Activated naive CD8-positive, alpha-beta T cell treated with anti-CD3 and anti-CD28 coated beads for 36 hours (primary cell): ENCODE results near the gene SUPT20HL1. TPM values are rescaled to one million over a fixed set of nuclear protein-coding genes. Genes with fewer than 3 reads are reported as not detected.
"Not testable (repeated sequence)": the region's sequence is repeated elsewhere in the genome, so short reads cannot be mapped to it uniquely, and the experiment has no call there.

ENCODE experiments used
- DNase-seq: peaks from one replicate; pipeline ENCODE4 v3.0.0; 2021
- H3K27ac Mint-ChIP-seq: one replicate; pipeline ENCODE4 v1.8.0; 2022; ENCODE audit warnings: mild to moderate bottlenecking, moderate library complexity, mixed read lengths
- H3K27me3 Mint-ChIP-seq: one replicate; pipeline ENCODE4 v1.8.0; 2022; ENCODE audit warnings: mild to moderate bottlenecking, mixed read lengths
- H3K36me3 Mint-ChIP-seq: one replicate; pipeline ENCODE4 v1.8.0; 2021; ENCODE audit warnings: mild to moderate bottlenecking, mixed read lengths
- H3K4me1 Mint-ChIP-seq: one replicate; pipeline ENCODE4 v1.8.0; 2021; ENCODE audit warnings: mixed read lengths
- H3K4me3 Mint-ChIP-seq: one replicate; pipeline ENCODE4 v1.8.0; 2022; ENCODE audit warnings: mild to moderate bottlenecking, moderate library complexity, mixed read lengths
- H3K9me3 Mint-ChIP-seq: one replicate; pipeline ENCODE4 v1.8.0; 2022; ENCODE audit warnings: mixed read lengths
- total RNA-seq, 2 experiments: library from RNA; stranded (reverse); gene quantifications; one replicate each; pipeline ENCODE4 v1.2.3, GENCODE V29; 2021

Gene SUPT20HL1
- total RNA-seq: not detected

DNA sequence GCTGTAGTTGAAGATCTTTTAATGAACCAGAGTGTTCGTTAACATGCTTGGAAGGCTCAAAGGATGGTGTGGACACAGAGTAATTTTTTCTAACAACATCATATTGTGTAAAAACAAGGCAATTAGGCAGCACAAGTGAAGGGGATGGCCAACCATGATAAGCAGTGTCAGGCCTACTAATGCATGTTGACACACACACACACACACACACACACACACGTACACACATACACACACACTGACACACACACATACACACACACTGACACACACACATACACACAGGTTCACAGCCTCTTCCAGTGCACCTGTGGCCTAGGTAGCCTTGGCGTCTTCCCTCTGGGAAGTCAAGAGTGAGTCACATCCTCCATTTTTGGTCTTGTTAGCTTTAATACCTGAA, at the start of gene SUPT20HL1:
TSS of gene SUPT20HL1 (plus strand) at position 368 of the 400 bp plus-strand sequence. CDS start 2,122 bp downstream, outside the sequence.
- no peaks in the 10 kb centered on the region for H3K9me3 Mint-ChIP-seq
- no peak for DNase-seq

DNA sequence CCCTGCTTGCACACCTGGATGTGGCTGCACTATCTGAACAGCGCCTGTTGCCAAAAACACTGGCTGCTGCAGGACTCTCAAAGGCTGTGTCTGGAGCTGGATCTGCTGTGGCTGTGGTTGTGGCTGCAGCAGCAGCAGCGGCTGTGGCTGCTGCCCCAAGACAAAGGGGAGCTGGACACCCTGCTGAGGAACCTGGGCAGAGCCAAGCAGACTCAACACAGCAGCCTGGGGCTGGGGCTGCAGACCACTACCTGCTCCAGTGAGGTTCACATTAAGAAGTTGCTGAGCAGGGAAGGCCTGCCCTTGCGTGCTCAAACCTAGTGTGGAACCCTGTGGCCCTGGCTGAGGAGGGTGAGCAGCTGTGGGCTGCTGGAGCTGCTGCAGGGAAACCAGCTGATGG, 49.5 kb upstream of the SUPT20HL1 start:
- not testable (repeated sequence) for H3K4me1 Mint-ChIP-seq, H3K9me3 Mint-ChIP-seq, DNase-seq, H3K36me3 Mint-ChIP-seq, H3K27ac Mint-ChIP-seq, H3K4me3 Mint-ChIP-seq, H3K27me3 Mint-ChIP-seq

More for the DNA sequence above, at the start of gene SUPT20HL1:
- Mint-ChIP-seq H3K36me3 (no peaks in the 10 kb centered on the region), H3K27ac (no peak within 1 kb of the TSS), H3K27me3 (no peaks in the 10 kb centered on the region), H3K4me1 (no peaks in the 10 kb centered on the region), H3K4me3 (no peak within 1 kb of the TSS)

DNA sequence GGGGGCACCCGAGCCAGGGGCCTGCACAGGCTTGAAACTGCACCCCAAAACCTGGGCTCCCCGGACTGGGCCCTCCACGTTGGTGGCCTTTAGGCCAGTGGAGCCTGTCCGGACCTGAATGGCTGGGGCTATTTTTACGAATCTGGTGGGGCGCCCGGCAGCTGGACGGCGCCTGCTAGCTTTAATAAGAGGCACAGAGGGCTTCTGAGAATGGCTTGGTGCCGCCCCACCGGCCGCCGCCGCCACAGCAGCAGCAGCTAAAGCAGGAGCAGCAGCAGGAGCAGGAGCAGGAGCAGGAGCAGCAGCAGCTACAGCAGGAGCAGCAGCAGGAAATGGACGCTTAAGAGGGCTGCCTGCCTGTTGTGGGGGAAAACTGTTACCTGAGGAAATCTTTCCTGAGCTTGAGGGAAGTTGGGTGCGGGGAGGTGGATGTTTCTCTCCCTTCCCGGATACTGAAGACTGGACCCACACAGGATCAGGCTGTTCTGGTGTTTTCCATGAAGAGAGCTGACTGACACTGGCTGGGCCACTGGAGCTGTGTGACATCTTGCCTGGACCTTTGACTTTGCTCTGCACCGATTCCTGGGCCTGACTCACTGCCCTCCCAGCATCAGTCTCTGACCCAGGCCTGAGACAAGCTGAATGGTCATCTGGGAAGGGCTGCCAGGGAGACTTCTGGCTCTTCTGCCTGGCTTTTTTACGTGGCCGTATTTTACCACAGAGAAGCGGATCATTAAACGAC, 48.8 kb upstream of the SUPT20HL1 start:
- not testable (repeated sequence) for DNase-seq, H3K27me3 Mint-ChIP-seq, H3K36me3 Mint-ChIP-seq, H3K27ac Mint-ChIP-seq, H3K4me3 Mint-ChIP-seq, H3K4me1 Mint-ChIP-seq, H3K9me3 Mint-ChIP-seq

DNA sequence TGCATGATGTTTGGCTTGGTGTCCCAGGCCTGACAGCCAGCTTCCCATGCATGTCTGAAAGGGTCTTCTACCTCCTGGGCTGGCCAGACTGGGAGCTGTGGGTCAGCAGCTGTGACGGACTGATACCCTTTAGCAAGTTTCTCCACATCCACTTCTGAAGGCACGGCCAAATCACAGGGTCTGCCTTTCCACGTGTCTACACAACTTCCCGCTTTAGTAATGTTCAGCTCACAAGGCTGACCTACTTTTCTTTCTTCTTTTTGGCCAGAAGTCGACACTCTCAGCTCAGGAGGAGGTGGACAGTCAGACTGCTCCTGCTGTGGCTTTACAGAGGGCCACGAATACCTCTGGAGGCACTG, 48.2 kb upstream of the SUPT20HL1 start:
- not testable (repeated sequence) for H3K27me3 Mint-ChIP-seq, H3K4me1 Mint-ChIP-seq, H3K4me3 Mint-ChIP-seq, H3K27ac Mint-ChIP-seq, H3K9me3 Mint-ChIP-seq, H3K36me3 Mint-ChIP-seq, DNase-seq

DNA sequence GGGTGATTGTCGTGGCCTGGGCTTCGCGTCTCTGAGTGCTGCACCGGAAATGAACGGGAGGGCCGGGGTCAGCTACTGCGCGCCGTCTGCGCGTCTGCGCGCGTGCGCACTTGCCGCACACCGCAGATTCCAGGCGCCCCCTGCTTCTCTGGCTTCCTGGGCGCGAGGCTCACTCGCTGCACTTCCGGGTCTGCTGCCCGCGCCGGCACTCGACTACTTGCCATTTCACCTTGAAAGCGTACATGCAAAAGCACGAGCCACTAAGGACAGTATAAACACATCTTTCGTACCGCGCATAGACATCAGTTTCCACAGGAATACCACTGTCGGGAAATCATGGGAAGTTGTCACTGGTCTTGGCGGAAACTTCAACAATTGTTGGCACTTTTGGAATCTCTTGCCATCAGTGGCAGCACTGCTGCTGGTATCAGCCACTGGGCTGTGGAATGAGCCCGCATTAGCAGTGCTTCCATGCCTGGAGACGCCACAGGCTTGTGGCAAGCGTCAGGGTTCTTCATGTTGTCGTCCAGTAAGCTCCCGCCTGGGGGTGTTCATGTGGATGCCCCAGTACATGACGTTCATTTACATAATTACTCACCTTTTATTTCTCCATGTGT, 46.3 kb upstream of the SUPT20HL1 start, which contains the start of gene SUPT20HL2:
TSS of gene SUPT20HL2 (minus strand) at position 51 of the 617 bp plus-strand sequence. CDS start 754 bp downstream, outside the sequence.
- Mint-ChIP-seq H3K27me3 (no peaks in the 10 kb centered on the region), H3K4me3 (no peak within 1 kb of the TSS), H3K27ac (no peak within 1 kb of the TSS), H3K4me1 (no peaks in the 10 kb centered on the region), H3K9me3 (no peaks in the 10 kb centered on the region), H3K36me3 (no peaks in the 10 kb centered on the region)
- no peak for DNase-seq

DNA sequence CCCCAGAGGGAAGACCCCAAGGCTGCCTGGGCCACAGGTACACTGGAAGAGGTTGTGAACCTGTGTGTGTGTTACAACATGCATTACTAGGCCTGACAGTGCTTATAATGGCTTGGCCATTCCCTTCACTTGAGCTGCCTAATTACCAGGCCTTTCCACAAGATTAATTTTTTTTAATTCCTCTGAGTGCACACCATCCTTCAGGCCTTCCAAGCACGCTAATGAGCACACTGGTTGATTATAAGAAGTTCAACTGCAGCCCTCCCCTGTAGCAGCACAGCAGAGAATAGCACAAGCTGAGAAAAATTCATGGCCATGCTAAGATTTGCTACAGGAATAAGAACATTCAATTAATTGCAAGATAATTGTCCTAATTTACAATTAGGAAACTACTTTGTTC, 44.3 kb upstream of the SUPT20HL1 start:
- H3K4me1 Mint-ChIP-seq: no peaks in the 10 kb centered on the region
- H3K36me3 Mint-ChIP-seq: no peaks in the 10 kb centered on the region
- H3K4me3 Mint-ChIP-seq: no peak overlapping the region
- H3K9me3 Mint-ChIP-seq: no peaks in the 10 kb centered on the region
- H3K27me3 Mint-ChIP-seq: no peaks in the 10 kb centered on the region
- DNase-seq: no peak
- H3K27ac Mint-ChIP-seq: no peak overlapping the region

DNA sequence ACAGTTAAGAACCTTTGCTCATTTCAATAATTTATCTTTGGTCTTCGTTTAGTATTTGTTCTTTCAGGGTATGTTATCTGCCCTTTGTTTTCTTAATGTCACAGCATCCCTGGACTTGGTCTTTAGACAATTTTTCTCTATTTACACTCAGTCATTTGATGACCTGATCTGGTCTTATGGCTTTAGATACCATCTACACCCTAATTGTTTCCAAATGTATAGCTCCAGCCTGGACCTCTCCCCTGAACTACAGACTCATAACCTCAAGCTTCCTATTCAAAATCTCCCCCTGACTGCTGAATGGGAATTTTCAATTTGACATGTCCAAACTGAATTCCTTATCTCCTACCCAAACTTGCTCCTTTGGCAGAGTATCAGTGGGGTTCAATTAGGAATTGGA, 42.9 kb upstream of the SUPT20HL1 start:
- Mint-ChIP-seq H3K4me1 (no peaks in the 10 kb centered on the region), H3K9me3 (no peaks in the 10 kb centered on the region), H3K36me3 (no peaks in the 10 kb centered on the region), H3K27me3 (no peaks in the 10 kb centered on the region), H3K4me3 (no peak overlapping the region), H3K27ac (no peak overlapping the region)
- DNase-seq: no peak

DNA sequence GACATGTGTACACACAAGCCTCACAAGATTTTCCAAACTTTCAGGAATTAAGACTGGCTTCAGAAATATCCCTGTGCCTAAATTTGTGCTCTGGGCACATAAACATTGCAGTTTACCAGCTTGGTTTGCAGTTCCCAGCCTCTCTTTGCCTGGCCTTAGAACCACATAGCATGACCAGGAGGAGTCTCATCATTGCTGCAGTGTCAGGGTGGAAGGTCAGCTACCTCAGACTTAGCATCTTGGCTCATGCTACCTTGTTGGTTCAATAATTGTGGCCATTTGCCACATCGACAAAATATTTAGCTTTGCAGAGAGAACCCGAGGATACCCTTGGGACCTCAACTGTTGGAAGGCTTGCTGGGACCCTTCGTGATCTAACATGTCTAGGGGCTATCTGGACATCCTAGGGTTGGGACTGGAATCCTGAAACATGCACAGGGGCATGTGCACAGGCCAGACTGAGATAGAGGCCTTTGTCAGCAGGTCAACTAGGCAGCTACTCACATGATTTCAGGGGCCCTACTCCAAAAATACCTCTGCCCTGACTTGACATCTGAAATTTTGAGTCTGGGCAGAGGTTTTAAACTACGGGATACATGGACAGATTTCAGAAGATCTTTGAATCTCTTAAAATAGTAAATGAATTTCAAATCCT, 38.6 kb upstream of the SUPT20HL1 start:
- no peaks in the 10 kb centered on the region for H3K36me3 Mint-ChIP-seq
- H3K27ac Mint-ChIP-seq: no peak overlapping the region
- no peak overlapping the region for H3K4me3 Mint-ChIP-seq
- H3K4me1 Mint-ChIP-seq: no peaks in the 10 kb centered on the region
- H3K9me3 Mint-ChIP-seq: no peaks in the 10 kb centered on the region
- H3K27me3 Mint-ChIP-seq: peaks cover 8% of the 10 kb centered on the region
- no peak for DNase-seq

DNA sequence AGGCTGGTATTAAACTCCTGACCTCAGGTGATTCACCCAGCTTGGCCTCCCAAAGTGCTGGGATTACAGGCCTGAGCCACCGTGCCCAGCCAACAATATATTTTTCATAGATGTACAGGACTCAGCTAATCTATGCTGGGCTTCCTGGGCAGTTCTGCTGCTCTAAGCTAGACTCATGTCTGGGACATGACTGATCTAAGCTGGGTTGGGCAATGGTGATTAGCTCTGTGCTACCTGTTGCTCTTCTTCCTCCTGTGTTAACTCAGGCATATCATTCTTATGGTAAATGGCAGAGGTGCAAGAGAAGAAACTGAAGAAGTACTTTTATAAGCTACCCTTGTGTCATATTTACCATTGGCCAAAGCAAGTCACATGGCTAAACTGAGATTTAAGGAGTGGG, 35.2 kb upstream of the SUPT20HL1 start:
- no peaks in the 10 kb centered on the region for H3K36me3 Mint-ChIP-seq
- DNase-seq: no peak
- H3K27ac Mint-ChIP-seq: no peak overlapping the region
- H3K4me3 Mint-ChIP-seq: no peak overlapping the region
- peaks cover 11% of the 10 kb centered on the region for H3K27me3 Mint-ChIP-seq
- H3K9me3 Mint-ChIP-seq: no peaks in the 10 kb centered on the region
- H3K4me1 Mint-ChIP-seq: no peaks in the 10 kb centered on the region

DNA sequence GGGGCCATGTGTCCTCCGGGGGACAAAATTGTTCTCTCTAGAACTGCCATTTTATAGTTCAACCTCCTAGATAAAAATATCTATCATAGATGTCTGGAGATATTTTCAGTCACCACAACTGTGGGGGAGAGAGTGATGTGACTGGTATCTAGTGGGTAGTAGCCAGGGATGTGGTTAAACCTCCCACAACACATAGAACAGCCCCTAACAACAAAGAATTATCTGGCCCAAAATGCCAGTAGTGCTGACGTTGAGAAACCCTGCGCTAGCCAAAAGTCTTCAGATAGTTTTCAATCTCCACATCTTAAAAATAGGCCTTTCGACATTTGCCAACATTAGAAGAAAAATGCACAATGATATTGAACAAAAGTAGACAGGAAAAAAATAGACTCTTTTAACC, 27.6 kb upstream of the SUPT20HL1 start:
- no peaks in the 10 kb centered on the region for H3K9me3 Mint-ChIP-seq
- no peak overlapping the region for H3K4me3 Mint-ChIP-seq
- peaks cover 2% of the 10 kb centered on the region for H3K36me3 Mint-ChIP-seq
- no peak overlapping the region for H3K27ac Mint-ChIP-seq
- no peak for DNase-seq
- no peaks in the 10 kb centered on the region for H3K4me1 Mint-ChIP-seq
- H3K27me3 Mint-ChIP-seq: no peaks in the 10 kb centered on the region

DNA sequence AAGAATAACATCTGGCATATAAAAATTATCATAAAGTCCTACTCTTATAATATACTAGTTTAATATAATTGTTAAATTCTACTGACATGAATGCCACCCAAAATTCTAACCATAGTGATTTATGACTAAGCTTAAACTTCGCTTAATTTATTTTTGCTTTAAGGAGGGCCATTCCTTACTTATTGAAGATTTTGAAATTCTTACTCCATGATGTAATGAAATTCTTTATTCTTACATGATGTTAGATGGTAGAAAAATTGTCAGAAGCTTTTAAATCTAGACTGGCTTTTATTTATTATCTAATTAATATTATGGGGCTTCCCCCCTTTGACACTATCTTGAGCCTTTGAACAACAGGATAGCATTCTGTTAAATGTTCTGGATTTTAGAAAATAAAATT, 27.1 kb upstream of the SUPT20HL1 start:
- Mint-ChIP-seq H3K27me3 (no peaks in the 10 kb centered on the region), H3K27ac (no peak overlapping the region), H3K9me3 (no peaks in the 10 kb centered on the region), H3K36me3 (peaks cover 2% of the 10 kb centered on the region), H3K4me1 (no peaks in the 10 kb centered on the region), H3K4me3 (no peak overlapping the region)
- no peak for DNase-seq

DNA sequence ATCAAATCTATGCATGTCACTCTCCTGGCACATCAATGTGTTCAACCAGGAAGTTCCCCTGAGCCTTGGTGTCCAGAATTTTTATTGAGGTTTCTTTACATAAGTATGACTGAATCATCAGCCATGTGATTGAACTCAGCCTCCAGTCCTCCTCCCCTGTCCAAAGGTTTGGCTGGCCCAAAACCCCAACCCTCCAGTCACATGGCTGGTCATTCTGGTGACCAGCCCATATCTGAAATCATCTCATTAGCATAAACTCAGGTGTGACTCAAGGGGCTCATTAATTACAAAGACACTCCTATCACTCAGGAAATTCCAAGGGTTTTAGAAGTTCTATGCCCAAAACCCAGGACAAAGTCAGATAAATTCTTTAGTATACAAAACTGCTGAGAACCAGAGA, 26.0 kb upstream of the SUPT20HL1 start:
- H3K4me1 Mint-ChIP-seq: no peaks in the 10 kb centered on the region
- no peaks in the 10 kb centered on the region for H3K27me3 Mint-ChIP-seq
- DNase-seq: no peak
- H3K36me3 Mint-ChIP-seq: peaks cover 2% of the 10 kb centered on the region
- H3K9me3 Mint-ChIP-seq: no peaks in the 10 kb centered on the region
- H3K27ac Mint-ChIP-seq: no peak overlapping the region
- no peak overlapping the region for H3K4me3 Mint-ChIP-seq

DNA sequence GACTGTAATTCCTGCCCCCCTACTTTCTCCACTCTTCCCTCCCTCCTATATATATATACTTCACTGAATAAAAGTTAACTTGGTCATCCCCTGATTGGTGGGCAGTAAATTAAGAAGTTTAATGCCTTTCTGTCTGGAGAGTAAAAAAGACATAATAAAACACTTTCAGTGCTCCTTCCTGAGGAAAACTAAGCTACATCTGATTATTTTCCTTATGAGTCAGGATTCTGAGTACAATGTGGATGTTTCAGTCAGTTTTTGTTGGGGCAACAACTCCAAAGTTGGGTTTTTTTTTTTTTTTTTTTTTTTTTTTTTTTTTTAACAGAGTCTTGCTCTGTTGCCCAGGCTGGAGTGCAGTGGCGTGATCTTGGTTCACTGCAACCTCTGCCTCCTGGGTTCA, 24.6 kb upstream of the SUPT20HL1 start:
- no peak for DNase-seq

DNA sequence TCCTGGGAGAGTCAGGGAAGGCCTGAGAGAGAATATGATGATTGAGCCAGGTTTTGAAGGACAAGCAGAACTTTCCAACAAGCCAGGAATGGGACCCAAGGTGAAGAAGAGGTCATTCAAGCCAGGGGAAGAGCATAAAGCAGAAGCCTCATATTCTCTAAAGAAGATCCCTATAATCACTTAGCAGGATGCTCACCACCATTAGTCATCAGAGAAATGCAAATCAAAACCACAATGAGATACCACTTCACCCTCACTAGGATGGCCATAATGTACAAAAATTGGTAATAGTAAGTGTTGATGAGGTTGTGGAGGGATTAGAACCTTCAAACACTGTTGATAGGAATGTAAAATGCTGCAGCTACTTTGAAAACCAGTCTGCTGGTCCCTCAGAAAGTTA, 20.5 kb upstream of the SUPT20HL1 start:
- Mint-ChIP-seq H3K27ac (no peak overlapping the region), H3K27me3 (peaks cover 7% of the 10 kb centered on the region), H3K36me3 (no peaks in the 10 kb centered on the region), H3K4me3 (no peak overlapping the region), H3K4me1 (peaks cover 23% of the 10 kb centered on the region), H3K9me3 (no peaks in the 10 kb centered on the region)
- no peak for DNase-seq

More for the DNA sequence above, 24.6 kb upstream of the SUPT20HL1 start:
- Mint-ChIP-seq H3K27ac (no peak overlapping the region), H3K9me3 (no peaks in the 10 kb centered on the region), H3K27me3 (peaks cover 4% of the 10 kb centered on the region), H3K36me3 (peaks cover 2% of the 10 kb centered on the region), H3K4me1 (peaks cover 6% of the 10 kb centered on the region), H3K4me3 (no peak overlapping the region)

DNA sequence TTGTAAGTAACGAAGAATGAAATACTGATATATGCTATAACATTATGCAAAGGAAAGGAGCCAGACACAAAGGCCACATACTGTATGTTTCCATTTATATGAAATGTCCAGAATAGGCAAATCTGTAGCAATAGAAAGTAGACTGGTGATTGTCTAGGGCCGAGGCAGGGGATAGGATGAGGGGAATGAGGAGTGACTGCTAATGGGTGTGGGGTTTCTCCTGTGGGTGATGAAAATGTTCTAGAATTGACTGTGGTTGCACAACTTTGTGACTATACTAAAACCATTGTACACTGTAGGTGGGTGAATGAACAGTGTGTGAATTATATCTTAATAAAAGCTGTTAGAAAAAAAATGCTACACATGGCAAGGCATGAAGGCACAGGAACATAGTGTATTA, 19.9 kb upstream of the SUPT20HL1 start:
- Mint-ChIP-seq H3K9me3 (no peaks in the 10 kb centered on the region), H3K4me1 (peaks cover 23% of the 10 kb centered on the region), H3K36me3 (no peaks in the 10 kb centered on the region), H3K4me3 (no peak overlapping the region), H3K27ac (no peak overlapping the region), H3K27me3 (peaks cover 7% of the 10 kb centered on the region)
- no peak for DNase-seq

DNA sequence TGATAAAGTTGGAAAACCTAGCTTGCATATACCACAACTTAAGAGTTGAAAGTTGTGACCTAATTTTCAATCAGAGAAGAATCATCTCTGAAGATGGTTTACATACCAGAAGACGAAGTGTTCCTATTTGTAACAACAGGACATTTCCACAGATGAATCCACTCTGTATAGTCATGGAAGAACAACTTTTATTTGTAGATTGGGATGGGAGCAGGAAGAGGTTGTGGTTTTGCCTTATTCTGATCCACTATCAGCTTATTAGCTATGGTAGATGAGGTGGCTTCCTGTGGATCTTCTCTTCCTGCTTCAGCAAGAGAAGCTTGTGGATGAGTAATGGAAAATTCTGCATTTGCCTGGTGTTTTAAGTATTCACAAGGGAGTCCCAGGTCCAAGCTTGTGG, 18.6 kb upstream of the SUPT20HL1 start:
- DNase-seq: no peak
- Mint-ChIP-seq H3K9me3 (no peaks in the 10 kb centered on the region), H3K27me3 (peaks cover 7% of the 10 kb centered on the region), H3K4me3 (no peak overlapping the region), H3K36me3 (no peaks in the 10 kb centered on the region), H3K27ac (no peak overlapping the region), H3K4me1 (peaks cover 23% of the 10 kb centered on the region)
